ENCODE measurements around the gene SPOP. TPM values are rescaled to one million over a fixed set of nuclear protein-coding genes. Genes with fewer than 3 reads are reported as not detected.
A peak's percentile ranks its signal among the peaks of the same experiment; 100 is the strongest.

Gene SPOP
- total and polyA plus RNA-seq, 4 experiments from 2014 or later = 83.1 to 126 (median 98.4) TPM

GRCh38 chr17:49583889-49584288 is 94.0 kb downstream of the SPOP start:
- no peaks in the 10 kb centered on the region for H3K9me3 Mint-ChIP-seq
- H3K4me1 ChIP-seq (ENCODE audit: insufficient read depth, low read length) = no peaks in the 10 kb centered on the region
- peak overlapping the region in 1 of 7 donors; percentile 64 for H3K27ac Mint-ChIP-seq
- H3K27me3 Mint-ChIP-seq = peaks cover 0 to 2% of the 10 kb centered on the region in 2 donors
- H3K4me3 Mint-ChIP-seq = no peak overlapping the region
- no peaks in the 10 kb centered on the region for H3K9me3 ChIP-seq (ENCODE audit: control insufficient read depth in 1 of 2, low read length in 2 of 2)
- CTCF ChIA-PET (ENCODE audit: partially characterized antibody) = no interaction called here
- no peak overlapping the region for H3K4me3 ChIP-seq (ENCODE audit: low read length in 2 of 2)
- H3K27ac ChIP-seq (ENCODE audit: low read depth, low read length) = no peak overlapping the region
- intact Hi-C loops (cut with micrococcal nuclease) = no loop called here
- H3K4me1 Mint-ChIP-seq = peaks cover 0 to 12% (median 5%) of the 10 kb centered on the region in 4 donors
- H3K36me3 Mint-ChIP-seq = peaks cover 0 to 3% of the 10 kb centered on the region in 2 donors
- H3K27me3 ChIP-seq (ENCODE audit: insufficient read depth, low read length) = no peaks in the 10 kb centered on the region
- DNase-seq = no peak
- no peaks in the 10 kb centered on the region for H3K36me3 ChIP-seq (ENCODE audit: insufficient read depth, low read length)
- POLR2A ChIA-PET (ENCODE audit: partially characterized antibody) = no interaction called here

GRCh38 chr17:49583226-49583625 is 94.7 kb downstream of the SPOP start:
- Histone ChIP-seq H3K4me3 (ENCODE audit: low read length in 2 of 2) (no peak overlapping the region), H3K4me1 (ENCODE audit: insufficient read depth, low read length) (no peaks in the 10 kb centered on the region), H3K9me3 (ENCODE audit: control insufficient read depth in 1 of 2, low read length in 2 of 2) (no peaks in the 10 kb centered on the region), H3K36me3 (ENCODE audit: insufficient read depth, low read length) (no peaks in the 10 kb centered on the region), H3K27me3 (ENCODE audit: insufficient read depth, low read length) (no peaks in the 10 kb centered on the region), H3K27ac (ENCODE audit: low read depth, low read length) (no peak overlapping the region)
- POLR2A ChIA-PET (ENCODE audit: partially characterized antibody) = no interaction called here
- peaks cover 0 to 9% (median 2%) of the 10 kb centered on the region in 4 donors for H3K4me1 Mint-ChIP-seq
- no peaks in the 10 kb centered on the region for H3K9me3 Mint-ChIP-seq
- no peak for DNase-seq
- H3K27me3 Mint-ChIP-seq = peaks cover 0 to 3% of the 10 kb centered on the region in 2 donors
- no peak overlapping the region for H3K27ac Mint-ChIP-seq
- intact Hi-C loops (cut with micrococcal nuclease) = no loop called here
- CTCF ChIA-PET (ENCODE audit: partially characterized antibody) = interaction anchor here (1.1 kb wide), 1 partner anchor 27 kb away, joined by 5 read pairs; no protein-coding TSS in a partner anchor
- no peak overlapping the region for H3K4me3 Mint-ChIP-seq
- peaks cover 0 to 3% of the 10 kb centered on the region in 2 donors for H3K36me3 Mint-ChIP-seq

GRCh38 chr17:49582789-49583188 is 95.1 kb downstream of the SPOP start:
- no peaks in the 10 kb centered on the region for H3K4me1 ChIP-seq (ENCODE audit: insufficient read depth, low read length)
- H3K4me3 Mint-ChIP-seq = no peak overlapping the region
- intact Hi-C loops (cut with micrococcal nuclease) = no loop called here
- no peak for DNase-seq
- no peaks in the 10 kb centered on the region for H3K36me3 ChIP-seq (ENCODE audit: insufficient read depth, low read length)
- H3K27ac Mint-ChIP-seq = no peak overlapping the region
- H3K36me3 Mint-ChIP-seq = peaks cover 0 to 3% of the 10 kb centered on the region in 2 donors
- H3K4me3 ChIP-seq (ENCODE audit: low read length in 2 of 2) = no peak overlapping the region
- CTCF ChIA-PET (ENCODE audit: partially characterized antibody) = interaction anchor here (1.1 kb wide), 1 partner anchor 27 kb away, joined by 5 read pairs; no protein-coding TSS in a partner anchor
- peaks cover 0 to 4% (median 2%) of the 10 kb centered on the region in 4 donors for H3K4me1 Mint-ChIP-seq
- H3K27ac ChIP-seq (ENCODE audit: low read depth, low read length) = no peak overlapping the region
- H3K9me3 Mint-ChIP-seq = no peaks in the 10 kb centered on the region
- H3K27me3 ChIP-seq (ENCODE audit: insufficient read depth, low read length) = peaks cover 4% of the 10 kb centered on the region
- peaks cover under 1 to 7% of the 10 kb centered on the region in 2 donors for H3K27me3 Mint-ChIP-seq
- no peaks in the 10 kb centered on the region for H3K9me3 ChIP-seq (ENCODE audit: control insufficient read depth in 1 of 2, low read length in 2 of 2)
- POLR2A ChIA-PET (ENCODE audit: partially characterized antibody) = no interaction called here

- intact Hi-C loops (cut with micrococcal nuclease) = no loop called here
- no peaks in the 10 kb centered on the region for H3K9me3 ChIP-seq (ENCODE audit: control insufficient read depth in 1 of 2, low read length in 2 of 2)
- Mint-ChIP-seq H3K4me1 (peaks cover 0 to 8% (median 3%) of the 10 kb centered on the region in 4 donors), H3K9me3 (no peaks in the 10 kb centered on the region), H3K27me3 (peaks cover 5 to 13% of the 10 kb centered on the region in 2 donors), H3K27ac (peak overlapping the region in 2 of 7 donors; percentile 19 to 29), H3K36me3 (peaks cover 0 to 3% of the 10 kb centered on the region in 2 donors), H3K4me3 (no peak overlapping the region)
- no peak overlapping the region for H3K27ac ChIP-seq (ENCODE audit: low read depth, low read length)
- ChIA-PET POLR2A (ENCODE audit: partially characterized antibody) (no interaction called here), CTCF (ENCODE audit: partially characterized antibody) (interaction anchor here (1.1 kb wide), 1 partner anchor 26 kb away, joined by 5 read pairs; no protein-coding TSS in a partner anchor)
- H3K36me3 ChIP-seq (ENCODE audit: insufficient read depth, low read length) = no peaks in the 10 kb centered on the region
- DNase-seq = no peak
- peaks cover 8% of the 10 kb centered on the region for H3K27me3 ChIP-seq (ENCODE audit: insufficient read depth, low read length)
- H3K4me1 ChIP-seq (ENCODE audit: insufficient read depth, low read length) = no peaks in the 10 kb centered on the region
- no peak overlapping the region for H3K4me3 ChIP-seq (ENCODE audit: low read length in 2 of 2)
Measured at GRCh38 chr17:49582055-49582722, 95.7 kb downstream of the SPOP start.

- no peak overlapping the region for H3K27ac ChIP-seq (ENCODE audit: low read depth, low read length)
- intact Hi-C loops (cut with micrococcal nuclease) = no loop called here
- no peak overlapping the region for H3K27ac Mint-ChIP-seq
- H3K36me3 Mint-ChIP-seq = peaks cover 0 to 3% of the 10 kb centered on the region in 2 donors
- ChIA-PET CTCF (ENCODE audit: partially characterized antibody) (no interaction called here), POLR2A (ENCODE audit: partially characterized antibody) (no interaction called here)
- peaks cover 7 to 18% of the 10 kb centered on the region in 2 donors for H3K27me3 Mint-ChIP-seq
- no peaks in the 10 kb centered on the region for H3K9me3 ChIP-seq (ENCODE audit: control insufficient read depth in 1 of 2, low read length in 2 of 2)
- peaks cover 1 to 12% (median 5%) of the 10 kb centered on the region in 4 donors for H3K4me1 Mint-ChIP-seq
- peaks cover 5% of the 10 kb centered on the region for H3K4me1 ChIP-seq (ENCODE audit: insufficient read depth, low read length)
- H3K36me3 ChIP-seq (ENCODE audit: insufficient read depth, low read length) = no peaks in the 10 kb centered on the region
- H3K27me3 ChIP-seq (ENCODE audit: insufficient read depth, low read length) = peaks cover 11% of the 10 kb centered on the region
- no peaks in the 10 kb centered on the region for H3K9me3 Mint-ChIP-seq
- H3K4me3 ChIP-seq (ENCODE audit: low read length in 2 of 2) = no peak overlapping the region
- no peak for DNase-seq
- H3K4me3 Mint-ChIP-seq = no peak overlapping the region
Measured at GRCh38 chr17:49581648-49581998, 96.3 kb downstream of the SPOP start.

GRCh38 chr17:49580981-49581647 is 96.8 kb downstream of the SPOP start:
- Histone ChIP-seq H3K27me3 (ENCODE audit: insufficient read depth, low read length) (peaks cover 11% of the 10 kb centered on the region), H3K4me1 (ENCODE audit: insufficient read depth, low read length) (peaks cover 10% of the 10 kb centered on the region), H3K9me3 (ENCODE audit: control insufficient read depth in 1 of 2, low read length in 2 of 2) (no peaks in the 10 kb centered on the region), H3K4me3 (ENCODE audit: low read length in 2 of 2) (no peak overlapping the region), H3K27ac (ENCODE audit: low read depth, low read length) (no peak overlapping the region), H3K36me3 (ENCODE audit: insufficient read depth, low read length) (no peaks in the 10 kb centered on the region)
- intact Hi-C loops (cut with micrococcal nuclease) = no loop called here
- ChIA-PET POLR2A (ENCODE audit: partially characterized antibody) (no interaction called here), CTCF (ENCODE audit: partially characterized antibody) (interaction anchor here (0.7 to 1.9 kb wide), 2 partner anchors 11 to 23 kb away, joined by 4 read pairs; no protein-coding TSS in a partner anchor)
- DNase-seq = no peak
- H3K27ac Mint-ChIP-seq = no peak overlapping the region
- H3K27me3 Mint-ChIP-seq = peaks cover 7 to 18% of the 10 kb centered on the region in 2 donors
- peaks cover 0 to 12% (median 6%) of the 10 kb centered on the region in 4 donors for H3K4me1 Mint-ChIP-seq
- H3K9me3 Mint-ChIP-seq = no peaks in the 10 kb centered on the region
- H3K4me3 Mint-ChIP-seq = no peak overlapping the region
- H3K36me3 Mint-ChIP-seq = peaks cover 0 to 3% of the 10 kb centered on the region in 2 donors

- DNase-seq = no peak
- intact Hi-C loops (cut with micrococcal nuclease) = no loop called here
- peaks cover 11% of the 10 kb centered on the region for H3K27me3 ChIP-seq (ENCODE audit: insufficient read depth, low read length)
- H3K9me3 ChIP-seq (ENCODE audit: control insufficient read depth in 1 of 2, low read length in 2 of 2) = no peaks in the 10 kb centered on the region
- Mint-ChIP-seq H3K36me3 (peaks cover 0 to 3% of the 10 kb centered on the region in 2 donors), H3K4me3 (no peak overlapping the region), H3K4me1 (peaks cover 2 to 14% (median 8%) of the 10 kb centered on the region in 4 donors), H3K9me3 (no peaks in the 10 kb centered on the region), H3K27me3 (peaks cover 7 to 19% of the 10 kb centered on the region in 2 donors), H3K27ac (no peak overlapping the region)
- H3K4me3 ChIP-seq (ENCODE audit: low read length in 2 of 2) = no peak overlapping the region
- CTCF ChIA-PET (ENCODE audit: partially characterized antibody) = interaction anchor here (0.7 to 11.9 kb wide), 4 partner anchors 10 to 118 kb away, joined by 4 to 219 read pairs (median 6); no protein-coding TSS in a partner anchor
- H3K4me1 ChIP-seq (ENCODE audit: insufficient read depth, low read length) = peaks cover 16% of the 10 kb centered on the region
- H3K27ac ChIP-seq (ENCODE audit: low read depth, low read length) = no peak overlapping the region
- no peaks in the 10 kb centered on the region for H3K36me3 ChIP-seq (ENCODE audit: insufficient read depth, low read length)
- POLR2A ChIA-PET (ENCODE audit: partially characterized antibody) = no interaction called here
Measured at GRCh38 chr17:49580055-49580721, 97.7 kb downstream of the SPOP start.

All from CD4-positive, alpha-beta memory T cell (primary cell).